Prostate gland (tissue), 2 donors: ENCODE results near the gene ASCC3. TPM values are rescaled to one million over a fixed set of nuclear protein-coding genes. Genes with fewer than 3 reads are reported as not detected.

ENCODE experiments used
- DNase-seq: peaks from one replicate; pipeline ENCODE4 v3.0.0-alpha.2; 2019; ENCODE audit warnings: low spot score
- H3K27ac ChIP-seq, 2 donors: fragments of 200-600 bp; sonication (generic); 2 replicates each; pipeline ENCODE4 v1.5.1; 2017 to 2019
- H3K27me3 ChIP-seq: fragments of 200-600 bp; sonication (generic); replicated peaks from 2 replicates; pipeline ENCODE4 v1.5.1; 2019; ENCODE audit not compliant: insufficient read depth
- H3K36me3 ChIP-seq, 2 donors: fragments of 200-600 bp; sonication (generic); 1 replicate in 1 of 2; 2 replicates in 1 of 2; pipeline versions ENCODE4 v1.5.1 to v1.8.1; 2017 to 2019
- H3K4me1 ChIP-seq: fragments of 200-600 bp; sonication (generic); replicated peaks from 2 replicates; pipeline ENCODE4 v1.5.1; 2019
- H3K4me3 ChIP-seq, 2 donors: fragments of 200-600 bp; sonication (generic); 2 replicates each; pipeline ENCODE4 v1.5.1; 2017 to 2019
- H3K9me3 ChIP-seq: fragments of 200-600 bp; sonication (generic); 2 replicates; pipeline ENCODE4 v1.5.1; 2017
- POLR2A ChIP-seq: fragments of 450-650 bp; IDR thresholded peaks from one replicate; pipeline ENCODE4 v1.6.1; 2016; ENCODE audit warnings: antibody characterized with exemption, mild to moderate bottlenecking
- POLR2AphosphoS5 ChIP-seq: sonication (generic); formaldehyde crosslinking; IDR thresholded peaks from one replicate; pipeline ENCODE4 v1.6.1; 2017; ENCODE audit warnings: antibody characterized with exemption
- WGBS: methylation state at CpG from one replicate; pipeline ENCODE4 v1.1.5; 2018; 5-methylcytosine and 5-hydroxymethylcytosine counted together
- intact Hi-C: fragments of 100-400 bp; cut with DNase I; formaldehyde crosslinking; loops from one replicate; pipeline ENCODE4 v1.14.2; 2022
- total RNA-seq, 2 donors: library from RNA; depleted of rRNA; stranded (reverse); fragments of >200 nt; gene quantifications; one replicate each; pipeline ENCODE4 v1.1.0, GENCODE V29; 2016
- TF ChIP-seq, protein P1 (sequence below), 4 experiments: fragments of 200-600 bp in 2 of 4; fragments of 450-650 bp in 2 of 4; sonication (generic) in 2 of 4; IDR thresholded peaks; 1 replicate in 3 of 4; 2 replicates in 1 of 4; pipeline ENCODE4 v1.5.1; 2016 to 2019; ENCODE audit warnings: antibody characterized with exemption in 4 of 4, mild to moderate bottlenecking in 2 of 4, moderate library complexity in 2 of 4

The ASCC3 gene
- total RNA-seq, 2 donors from 2014 or later = 27.6 to 35.9 TPM

DNA sequence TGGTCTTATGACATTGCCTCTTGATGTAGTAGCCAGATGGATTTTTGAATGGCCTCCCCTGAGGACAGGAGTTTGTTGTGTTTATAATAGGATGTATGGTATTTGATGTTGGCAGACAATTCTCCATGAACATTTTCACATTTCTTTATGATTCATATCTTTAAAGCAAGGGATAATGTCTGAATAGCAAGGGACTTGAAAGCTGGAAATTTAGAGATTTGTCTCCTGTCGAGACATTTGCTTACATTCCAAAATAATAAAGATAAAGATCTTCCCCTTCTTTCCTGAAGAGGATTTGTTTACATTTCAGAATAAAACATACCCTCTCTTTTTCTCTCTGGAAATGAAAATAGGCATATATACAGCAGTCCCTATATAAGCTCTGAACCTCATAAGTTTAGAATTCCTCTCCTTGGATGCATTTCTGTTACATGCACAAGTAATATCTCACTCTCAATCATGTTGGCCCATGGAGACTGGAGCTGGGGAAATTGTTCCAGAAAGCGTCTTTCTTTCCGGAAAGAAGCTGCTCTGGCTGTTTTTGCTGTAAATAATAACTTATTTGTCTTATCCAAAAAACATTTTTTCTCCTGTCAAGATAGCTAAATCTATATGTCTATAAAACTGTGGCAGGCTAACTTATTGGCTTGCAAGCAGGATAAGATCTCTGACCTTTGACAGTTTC, 42.5 kb upstream of the ASCC3 start:
- H3K4me3 ChIP-seq = no peak overlapping the region
- no peaks in the 10 kb centered on the region for H3K36me3 ChIP-seq
- H3K9me3 ChIP-seq = no peaks in the 10 kb centered on the region
- intact Hi-C loops = no loop called here
- H3K27ac ChIP-seq = no peak overlapping the region
- no peak for DNase-seq
- TF ChIP-seq POLR2AphosphoS5 = no peak
- TF ChIP-seq POLR2A = no peak
- TF ChIP-seq, protein P1, sequence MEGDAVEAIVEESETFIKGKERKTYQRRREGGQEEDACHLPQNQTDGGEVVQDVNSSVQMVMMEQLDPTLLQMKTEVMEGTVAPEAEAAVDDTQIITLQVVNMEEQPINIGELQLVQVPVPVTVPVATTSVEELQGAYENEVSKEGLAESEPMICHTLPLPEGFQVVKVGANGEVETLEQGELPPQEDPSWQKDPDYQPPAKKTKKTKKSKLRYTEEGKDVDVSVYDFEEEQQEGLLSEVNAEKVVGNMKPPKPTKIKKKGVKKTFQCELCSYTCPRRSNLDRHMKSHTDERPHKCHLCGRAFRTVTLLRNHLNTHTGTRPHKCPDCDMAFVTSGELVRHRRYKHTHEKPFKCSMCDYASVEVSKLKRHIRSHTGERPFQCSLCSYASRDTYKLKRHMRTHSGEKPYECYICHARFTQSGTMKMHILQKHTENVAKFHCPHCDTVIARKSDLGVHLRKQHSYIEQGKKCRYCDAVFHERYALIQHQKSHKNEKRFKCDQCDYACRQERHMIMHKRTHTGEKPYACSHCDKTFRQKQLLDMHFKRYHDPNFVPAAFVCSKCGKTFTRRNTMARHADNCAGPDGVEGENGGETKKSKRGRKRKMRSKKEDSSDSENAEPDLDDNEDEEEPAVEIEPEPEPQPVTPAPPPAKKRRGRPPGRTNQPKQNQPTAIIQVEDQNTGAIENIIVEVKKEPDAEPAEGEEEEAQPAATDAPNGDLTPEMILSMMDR (IDR thresholded peaks at IDR 0.05) = no peak
- 20% methylated on average over 3 of the region's 3 CpGs for WGBS
- no peaks in the 10 kb centered on the region for H3K4me1 ChIP-seq
- no peaks in the 10 kb centered on the region for H3K27me3 ChIP-seq

DNA sequence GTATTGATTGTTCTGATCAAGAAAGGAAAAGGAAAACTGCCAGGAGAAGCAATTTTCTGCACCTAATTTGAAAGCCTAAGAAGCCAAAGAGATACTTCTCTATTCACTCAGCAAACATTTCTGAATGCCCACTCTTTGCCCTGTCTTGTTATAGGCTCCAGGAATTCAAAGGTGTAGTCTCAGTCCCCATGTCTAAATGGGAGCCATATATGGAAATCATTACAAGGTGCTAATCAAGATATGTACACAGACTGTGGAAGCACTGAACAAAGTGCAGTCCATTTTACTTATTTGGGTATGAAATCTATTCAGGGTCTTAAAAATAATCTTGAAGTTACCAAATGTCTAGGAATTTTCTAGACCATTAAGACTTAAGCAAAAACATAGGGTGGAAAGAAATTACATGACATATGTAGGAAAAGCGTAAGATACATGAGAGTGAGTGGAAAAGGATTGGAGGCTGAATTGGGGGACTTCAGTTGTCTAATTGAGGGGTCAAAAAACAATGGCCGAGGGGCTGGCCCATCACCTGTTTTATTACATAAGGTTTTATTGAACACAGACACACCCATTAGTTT, 39.0 kb upstream of the ASCC3 start:
- TF ChIP-seq, protein P1 (IDR thresholded peaks at IDR 0.05) = no peak
- TF ChIP-seq POLR2A (no peak), POLR2AphosphoS5 (no peak)
- intact Hi-C loops = no loop called here
- no peak overlapping the region for H3K4me3 ChIP-seq
- no peaks in the 10 kb centered on the region for H3K9me3 ChIP-seq
- no peak overlapping the region for H3K27ac ChIP-seq
- no peaks in the 10 kb centered on the region for H3K4me1 ChIP-seq
- 84% methylated on average over 2 of the region's 2 CpGs for WGBS
- DNase-seq = no peak
- no peaks in the 10 kb centered on the region for H3K27me3 ChIP-seq
- H3K36me3 ChIP-seq = no peaks in the 10 kb centered on the region

DNA sequence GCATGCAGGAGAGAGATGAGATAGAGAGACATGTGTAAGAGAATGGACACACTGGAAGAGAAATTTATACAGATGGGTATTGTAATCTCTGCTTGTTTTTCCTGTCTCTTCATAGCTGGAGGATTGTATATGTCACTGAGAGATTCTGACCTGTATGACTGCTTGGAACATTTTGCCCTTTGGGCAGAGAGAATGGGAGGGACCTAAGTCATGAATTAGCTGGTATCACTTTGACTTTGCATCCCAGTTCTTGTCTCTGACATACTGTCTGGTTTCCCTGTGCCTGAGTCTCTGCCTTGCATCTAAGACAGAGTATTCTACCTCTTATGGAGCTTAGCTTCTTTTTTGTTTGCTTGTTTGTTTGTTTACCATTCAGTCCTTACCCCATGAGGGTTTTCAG, 37.0 kb upstream of the ASCC3 start:
- intact Hi-C loops = no loop called here
- DNase-seq = no peak
- Histone ChIP-seq H3K9me3 (no peaks in the 10 kb centered on the region), H3K4me1 (no peaks in the 10 kb centered on the region), H3K36me3 (no peaks in the 10 kb centered on the region), H3K4me3 (no peak overlapping the region), H3K27me3 (no peaks in the 10 kb centered on the region), H3K27ac (no peak overlapping the region)
- TF ChIP-seq POLR2A (no peak), POLR2AphosphoS5 (no peak)
- TF ChIP-seq, protein P1 (IDR thresholded peaks at IDR 0.05) = no peak

DNA sequence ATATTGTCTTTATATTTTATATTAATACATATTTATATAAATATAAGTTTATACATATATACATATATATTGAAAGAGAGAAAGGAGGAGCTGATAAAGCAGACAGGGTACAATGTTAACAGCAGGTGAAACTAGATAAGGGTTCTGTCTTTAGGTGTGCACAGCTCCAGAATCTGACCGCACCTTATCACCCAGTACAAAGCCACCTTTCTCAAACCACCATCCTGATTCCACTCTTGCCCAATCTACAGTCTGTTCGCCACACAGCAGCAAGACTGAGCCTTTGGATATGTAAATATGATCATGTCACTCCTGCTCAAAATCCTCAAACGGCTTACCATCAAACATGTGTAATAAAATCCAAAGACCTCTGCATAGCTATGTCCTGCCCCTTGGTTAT, 34.7 kb upstream of the ASCC3 start:
- Histone ChIP-seq H3K27me3 (no peaks in the 10 kb centered on the region), H3K9me3 (no peaks in the 10 kb centered on the region), H3K27ac (no peak overlapping the region), H3K36me3 (no peaks in the 10 kb centered on the region), H3K4me3 (no peak overlapping the region), H3K4me1 (no peaks in the 10 kb centered on the region)
- TF ChIP-seq POLR2A = no peak
- DNase-seq = no peak
- WGBS = 72% methylated on average over 3 of the region's 3 CpGs
- intact Hi-C loops = no loop called here

DNA sequence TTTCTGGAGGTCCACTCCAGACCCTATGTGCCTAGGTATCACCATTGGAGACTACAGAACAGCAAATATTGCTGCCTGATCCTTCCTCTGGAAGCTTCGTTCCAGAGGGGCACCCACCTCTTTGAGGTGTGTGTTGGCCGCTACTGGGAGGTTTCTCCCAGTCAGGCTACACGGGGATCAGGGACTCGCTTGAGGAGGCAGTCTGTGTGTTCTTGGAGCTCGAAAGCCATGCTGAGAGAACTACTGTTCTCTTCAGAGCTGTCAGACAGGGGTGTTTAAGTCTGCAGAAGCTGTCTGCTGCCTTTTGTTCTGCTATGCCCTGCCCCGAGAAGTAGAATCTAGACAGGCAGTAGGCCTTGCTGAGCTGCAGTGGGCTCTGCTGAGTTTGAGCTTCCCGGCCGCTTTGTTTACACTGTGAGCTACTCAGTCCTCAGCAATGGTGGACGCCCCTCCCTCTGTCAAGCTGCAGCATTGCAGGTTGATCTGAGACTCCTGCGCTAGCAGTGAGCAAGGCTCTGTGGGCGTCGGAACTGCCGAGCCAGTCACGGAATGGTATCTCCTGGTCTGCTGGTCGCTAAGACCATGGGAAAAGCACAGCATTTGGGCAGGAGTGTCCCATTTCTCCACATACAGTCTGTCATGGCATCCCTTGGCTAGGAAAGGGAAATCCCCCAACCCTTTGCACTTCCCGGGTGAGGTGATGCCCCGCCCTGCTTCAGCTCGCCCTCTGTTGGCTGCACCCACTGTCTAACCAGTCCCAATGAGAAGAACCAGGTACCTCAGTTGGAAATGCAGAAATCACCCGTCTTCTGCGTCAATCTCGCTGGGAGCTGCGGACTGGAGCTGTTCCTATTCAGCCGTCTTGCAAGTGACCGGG, 32.5 kb upstream of the ASCC3 start:
- intact Hi-C loops = no loop called here
- TF ChIP-seq, protein P1 (IDR thresholded peaks at IDR 0.05) = no peak
- Histone ChIP-seq H3K9me3 (no peaks in the 10 kb centered on the region), H3K36me3 (no peaks in the 10 kb centered on the region), H3K4me1 (no peaks in the 10 kb centered on the region), H3K27ac (no peak overlapping the region), H3K4me3 (no peak overlapping the region), H3K27me3 (no peaks in the 10 kb centered on the region)
- no peak for DNase-seq
- WGBS = 81% methylated on average over 17 of the region's 24 CpGs
